ENCODE measurements around the gene CRTAC1.

- TF ChIP-seq CTCF (IDR thresholded peaks at IDR 0.05; ENCODE audit: insufficient read depth, low read depth, low read length), result peak; percentile 68
- TF ChIP-seq EZH2 (IDR thresholded peaks at IDR 0.05; ENCODE audit: insufficient read depth, low read length), result peak; percentile 0
Observed at GRCh38 chr10:97869091-97870042, 161.1 kb downstream of the CRTAC1 start.

Measured in astrocyte (in vitro differentiated cells and primary cell).